CD4-positive, alpha-beta T cell treated with Interleukin-2 at 100 ng/mL for 4 hours (primary cell): ENCODE results near the gene ODC1.

ENCODE experiments used
- DNase-seq: peaks from one replicate; pipeline ENCODE4 v3.0.0-alpha.2; 2020; ENCODE audit warnings: low spot score

Gene ODC1

DNA sequence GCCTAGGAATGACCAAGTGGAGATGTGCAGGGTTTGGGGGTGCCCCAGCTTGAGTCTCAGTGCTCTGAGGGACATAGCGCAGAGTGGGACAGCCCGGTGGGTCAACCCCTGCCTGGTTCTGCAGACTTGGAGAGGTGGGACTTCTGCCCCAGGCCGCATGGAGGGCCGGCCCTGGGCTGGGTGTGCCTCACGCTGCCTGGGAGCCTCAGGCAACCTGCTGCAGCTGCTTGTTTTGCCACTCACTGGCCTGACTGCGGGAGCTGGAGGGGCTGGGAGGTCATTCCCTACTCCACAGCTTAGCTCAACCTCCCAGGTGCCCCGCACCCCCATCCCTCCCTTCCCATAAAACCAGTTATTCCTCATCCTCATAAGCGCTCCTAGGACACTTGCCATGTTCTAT lies 33.1 kb downstream of the ODC1 start:
- DNase-seq = no peak

DNA sequence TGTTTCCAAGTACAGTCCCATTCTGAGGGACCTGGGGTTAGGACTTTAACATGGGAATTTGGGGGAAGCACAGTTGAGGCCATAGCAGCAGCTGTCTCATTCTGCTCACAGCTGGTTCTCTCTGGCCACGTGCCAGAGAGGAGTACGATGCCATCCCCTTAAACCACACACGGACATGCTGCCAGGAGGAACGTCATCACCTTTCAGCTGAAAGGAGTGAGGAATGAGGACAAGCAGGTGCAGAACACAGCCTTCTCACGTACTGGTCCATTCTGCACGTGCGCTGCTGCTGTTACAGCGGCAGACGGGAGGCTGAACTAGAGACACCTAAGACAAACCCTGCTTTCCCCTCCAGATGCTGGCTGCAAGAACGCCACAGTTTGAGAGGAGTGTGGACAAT lies 33.5 kb downstream of the ODC1 start:
- DNase-seq = no peak

- DNase-seq = no peak
Measured at GRCh38 chr2:10413991-10414451, 34.1 kb downstream of the ODC1 start.

DNA sequence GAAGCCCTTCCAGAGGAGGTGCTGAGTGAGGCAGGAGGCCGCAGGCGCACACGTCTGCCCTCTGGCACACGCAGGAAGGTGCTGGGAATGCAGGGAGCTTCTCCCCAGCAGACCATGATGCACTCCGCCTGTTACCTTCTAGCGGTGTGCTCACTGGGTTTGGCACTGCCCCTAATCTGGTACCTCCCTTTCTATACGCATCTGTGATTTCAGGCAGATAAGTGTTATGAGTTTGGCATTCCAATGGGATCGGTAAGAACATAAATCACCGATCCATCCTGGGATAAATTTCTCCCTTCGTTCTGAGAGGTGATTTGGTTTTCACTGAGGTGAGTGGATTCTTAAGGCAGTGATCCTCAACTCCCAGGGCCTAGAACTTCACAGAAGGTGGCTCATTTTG lies 34.6 kb downstream of the ODC1 start:
- DNase-seq = no peak

DNA sequence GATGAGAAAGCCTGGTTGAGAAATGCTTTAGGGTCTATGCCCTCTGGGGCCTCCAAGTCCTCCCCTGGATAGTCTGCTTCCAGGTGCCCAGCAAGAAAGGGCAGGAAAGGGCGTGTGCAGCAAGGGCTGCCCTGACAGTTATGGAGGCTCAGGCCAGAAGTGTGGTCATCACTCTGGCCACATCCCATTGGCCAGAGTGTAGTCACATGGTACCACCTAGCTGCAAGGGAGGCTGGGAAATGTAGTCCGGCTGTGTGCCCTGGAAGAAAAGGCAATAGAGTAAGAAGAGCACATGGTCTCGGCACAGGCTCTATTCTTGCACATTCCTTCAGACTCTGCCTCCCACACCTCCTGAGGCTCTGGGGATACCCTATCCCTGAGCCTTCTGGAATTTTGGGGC lies 35.7 kb downstream of the ODC1 start:
- no peak for DNase-seq

- no peak for DNase-seq
Measured at GRCh38 chr2:10411557-10411956, 36.6 kb downstream of the ODC1 start.

- no peak for DNase-seq
Measured at GRCh38 chr2:10410823-10411437, 37.2 kb downstream of the ODC1 start.

- no peak for DNase-seq
Measured at GRCh38 chr2:10410001-10410822, 37.9 kb downstream of the ODC1 start.

DNA sequence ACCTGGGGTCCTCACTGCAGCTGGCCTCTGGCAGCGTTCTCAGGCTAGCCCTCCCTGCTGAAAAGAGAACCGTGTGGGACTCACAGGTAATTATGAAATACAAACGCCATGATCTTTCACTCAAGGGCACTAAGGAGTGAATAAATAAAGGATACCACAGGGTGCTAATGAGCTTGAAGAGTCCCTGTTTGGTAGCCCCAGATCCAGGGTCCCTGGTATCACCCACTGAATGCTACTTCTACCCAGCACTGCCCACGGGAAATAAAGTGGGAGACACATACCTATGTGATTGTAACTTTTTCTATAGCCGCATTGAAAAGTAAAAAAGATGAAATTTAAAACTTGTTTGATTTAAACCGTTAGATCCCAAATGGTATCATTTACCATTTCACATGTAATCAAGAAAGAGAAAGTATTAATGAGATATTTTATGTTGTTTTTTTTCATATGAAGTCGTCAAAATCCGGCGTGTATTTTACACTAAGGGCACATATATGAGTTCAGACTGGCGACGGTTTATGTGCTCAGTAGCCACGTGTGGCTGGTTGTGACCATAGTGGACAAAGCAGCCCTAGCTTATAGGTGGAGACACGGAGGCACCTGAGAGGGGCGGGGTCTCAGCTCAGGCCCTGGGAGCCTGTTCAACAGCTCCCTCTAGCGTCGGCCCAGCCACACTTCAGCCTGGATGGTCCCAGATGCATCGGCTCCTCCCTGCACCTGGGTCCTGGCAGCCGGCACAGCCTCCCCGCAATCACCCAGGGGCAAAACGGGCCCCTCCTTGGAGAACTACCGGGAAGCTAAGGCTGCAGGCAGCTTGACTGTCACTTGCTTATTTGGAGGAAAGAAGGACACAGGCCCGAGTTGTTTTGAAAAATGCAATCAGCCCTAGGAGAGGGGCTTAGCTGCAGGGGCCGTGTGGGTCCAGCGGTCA lies 39.2 kb downstream of the ODC1 start:
- peak; percentile 85 for DNase-seq

DNA sequence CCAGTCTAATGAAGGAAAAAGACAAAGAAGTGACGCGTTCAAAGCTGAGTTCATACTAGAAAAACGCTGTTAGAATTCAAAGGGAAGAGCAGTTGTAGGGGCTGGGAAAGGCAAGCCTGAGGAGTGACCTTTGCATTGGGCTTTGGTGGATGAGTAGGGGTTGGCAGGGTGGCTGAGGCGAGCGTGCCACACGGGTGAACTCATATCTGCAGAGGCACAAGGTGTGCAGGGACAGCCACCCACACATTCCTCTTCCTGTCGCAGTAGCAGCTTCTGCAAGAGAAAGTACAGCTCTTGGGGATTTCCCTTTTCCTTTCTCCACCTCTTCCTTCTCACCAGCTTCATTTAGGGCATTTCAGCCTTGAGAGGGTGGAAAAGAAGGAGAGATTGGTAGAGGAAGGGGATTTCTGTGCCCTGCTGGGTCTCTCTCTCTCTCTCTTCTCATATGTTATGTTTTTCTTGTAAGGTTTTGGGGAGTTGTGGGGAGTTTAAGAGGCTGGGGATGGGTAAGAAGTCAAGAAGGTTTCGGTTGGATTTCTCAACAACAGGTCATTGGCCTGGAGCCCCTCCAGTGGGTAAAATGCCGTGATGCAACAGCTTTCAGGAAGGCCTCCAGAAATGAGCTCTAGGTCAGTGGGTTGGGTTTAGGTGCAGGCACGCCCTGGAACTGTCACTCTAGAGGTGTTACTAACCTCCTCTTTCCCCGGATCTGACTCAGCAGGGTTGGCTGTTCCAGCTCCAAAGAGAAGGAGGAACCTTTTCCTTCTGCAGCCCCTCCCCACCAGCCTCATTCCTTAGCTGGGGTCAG lies 40.1 kb downstream of the ODC1 start:
- DNase-seq = peak; percentile 59

GRCh38 chr2:10407432-10407831 lies 40.7 kb downstream of the ODC1 start:
- no peak for DNase-seq

DNA sequence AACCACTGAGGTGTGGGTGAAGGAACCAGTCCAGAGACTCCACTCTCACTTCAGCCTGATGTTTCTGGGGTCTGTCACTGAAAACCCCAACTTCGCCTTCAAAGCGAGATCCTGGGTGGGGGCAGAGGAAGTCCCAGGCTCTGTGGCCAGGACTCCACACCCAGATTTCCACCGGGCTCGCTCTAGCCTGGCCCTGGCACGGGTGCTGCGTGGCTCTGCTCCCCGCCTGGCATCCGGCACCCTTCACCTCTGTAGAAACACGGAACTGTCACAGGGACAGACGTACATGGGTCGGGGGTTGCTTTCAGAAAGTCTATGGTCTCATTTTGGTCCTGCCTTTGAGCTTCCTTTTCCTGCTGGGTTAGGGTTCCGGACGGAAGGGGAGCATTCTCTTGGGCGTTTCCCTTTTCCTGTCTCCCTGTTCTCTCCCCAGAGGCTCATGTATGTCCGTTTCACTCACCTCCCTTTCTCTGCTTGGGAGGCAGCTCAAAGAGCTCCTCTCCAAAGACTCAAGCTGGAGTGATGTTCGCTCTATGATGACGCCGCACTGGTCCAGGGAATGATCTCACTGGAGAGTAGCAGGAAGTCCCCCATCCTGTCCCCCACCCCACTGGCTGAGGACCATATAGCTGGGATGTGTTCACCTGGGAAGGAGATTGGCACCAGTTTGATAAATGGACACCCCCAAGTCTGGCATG lies 41.5 kb downstream of the ODC1 start:
- no peak for DNase-seq

- no peak for DNase-seq
Measured at GRCh38 chr2:10406016-10406415, 42.1 kb downstream of the ODC1 start.

DNA sequence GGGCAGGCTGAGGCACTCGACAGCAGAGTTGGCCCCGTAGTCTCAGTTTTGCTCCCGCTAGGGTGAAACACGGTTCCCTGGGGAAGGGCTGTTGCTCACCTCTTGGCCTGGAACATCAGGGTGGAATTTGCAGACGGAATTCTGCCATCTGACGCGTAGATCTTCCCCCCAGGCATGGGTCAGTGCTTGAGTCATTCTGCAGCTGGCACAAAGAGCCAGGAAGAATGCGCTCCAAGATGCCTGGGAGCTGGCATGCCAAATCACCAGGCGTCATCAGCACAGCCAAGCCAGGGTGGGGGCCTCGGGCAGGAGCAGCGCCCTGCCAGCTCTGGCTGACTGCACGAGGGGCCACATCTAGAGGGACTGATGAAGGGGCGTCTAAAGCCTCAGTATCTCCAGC lies 42.7 kb downstream of the ODC1 start:
- DNase-seq = no peak

GRCh38 chr2:10404324-10405143 lies 43.6 kb downstream of the ODC1 start:
- no peak for DNase-seq

DNA sequence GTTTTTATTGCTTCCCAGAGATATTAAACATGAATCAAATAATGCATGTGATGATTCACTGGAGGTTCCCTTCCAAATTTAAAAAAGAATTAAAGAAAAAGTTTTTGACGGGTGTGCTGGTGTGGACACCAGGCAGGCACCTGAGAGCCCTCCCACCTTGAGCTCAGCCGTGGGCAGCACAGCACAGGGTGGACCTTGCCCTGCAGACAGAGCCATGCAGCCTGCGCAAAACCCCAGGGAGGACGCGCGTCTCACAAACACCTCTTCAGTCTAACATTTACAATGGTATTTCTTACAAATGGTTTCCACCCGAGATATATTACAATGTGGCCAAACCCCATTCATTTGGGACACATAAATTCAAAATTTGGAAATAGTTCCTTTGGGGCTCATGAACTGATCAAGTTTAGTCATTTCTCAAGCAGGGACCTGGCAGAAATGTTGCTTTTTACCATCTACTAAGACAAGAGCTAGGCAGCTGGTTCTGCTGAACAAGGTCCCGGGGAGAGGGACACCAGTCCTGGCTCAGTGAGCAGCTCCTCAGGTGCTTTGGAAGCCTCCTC lies 45.4 kb downstream of the ODC1 start:
- no peak for DNase-seq

DNA sequence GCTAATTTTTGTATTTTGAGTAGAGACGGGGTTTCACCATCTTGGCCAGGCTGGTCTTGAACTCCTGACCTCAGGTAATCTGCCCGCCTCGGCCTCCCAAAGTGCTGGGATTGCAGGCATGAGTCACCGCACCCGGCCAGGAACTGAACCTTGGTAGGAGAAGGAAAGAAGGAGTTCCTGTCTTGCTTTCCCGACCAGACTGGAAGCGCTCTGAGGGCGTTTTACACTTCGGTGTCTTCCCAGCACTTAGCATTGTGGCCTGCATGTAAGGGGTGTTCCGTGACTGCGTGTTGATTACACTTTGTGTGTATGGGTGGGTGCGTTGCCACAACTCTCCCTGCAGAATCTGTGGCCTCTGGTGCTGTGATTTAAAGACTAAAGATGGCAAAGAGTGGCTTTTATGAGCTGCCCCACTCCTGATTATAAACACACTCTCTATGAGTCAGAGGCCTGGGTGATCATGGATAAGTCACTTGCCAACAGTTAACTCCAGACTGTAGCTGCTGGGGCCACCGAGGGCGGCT lies 46.0 kb downstream of the ODC1 start:
- DNase-seq = no peak

- DNase-seq = no peak
Measured at GRCh38 chr2:10400978-10401951, 46.9 kb downstream of the ODC1 start.
